Raji (cell line): ENCODE measurements around the gene ID3.

Source experiments
- POLR2A ChIP-seq: IDR thresholded peaks from 2 replicates; pipeline ENCODE4 v1.6.1; 2011; ENCODE audit warnings: low read depth, low read length, control low read depth; ENCODE audit not compliant: insufficient read depth

Gene ID3

GRCh38 chr1:23529146-23530086, 29.9 kb downstream of the ID3 start:
- TF ChIP-seq POLR2A, result 0 out of 2 replicates have a peak, but pooled peaks have one; percentile 28

- TF ChIP-seq POLR2A, result peak; percentile 70
These were observed 30.9 kb downstream of the ID3 start for GRCh38 chr1:23528250-23528978.

- no peak for TF ChIP-seq POLR2A
These were observed 31.4 kb downstream of the ID3 start for GRCh38 chr1:23527900-23528249.

GRCh38 chr1:23527366-23527765, 31.9 kb downstream of the ID3 start:
- TF ChIP-seq POLR2A, result no peak

- no peak for TF ChIP-seq POLR2A
These were observed 32.8 kb downstream of the ID3 start for GRCh38 chr1:23526329-23527041.

- TF ChIP-seq POLR2A, result 0 out of 2 replicates have a peak, but pooled peaks have one; percentile 26
These were observed 33.6 kb downstream of the ID3 start for GRCh38 chr1:23525558-23526250.

GRCh38 chr1:23524716-23525401, 34.4 kb downstream of the ID3 start:
- no peak for TF ChIP-seq POLR2A

GRCh38 chr1:23524163-23524562, 35.1 kb downstream of the ID3 start:
- no peak for TF ChIP-seq POLR2A

- TF ChIP-seq POLR2A, result no peak
These were observed 36.9 kb downstream of the ID3 start for GRCh38 chr1:23522244-23522982.

GRCh38 chr1:23521588-23521987, 37.7 kb downstream of the ID3 start:
- TF ChIP-seq POLR2A, result no peak

- TF ChIP-seq POLR2A, result no peak
These were observed 41.7 kb downstream of the ID3 start for GRCh38 chr1:23517581-23517980.

- TF ChIP-seq POLR2A, result no peak
These were observed 43.4 kb downstream of the ID3 start for GRCh38 chr1:23515905-23516304.

GRCh38 chr1:23514111-23514679, 45.1 kb downstream of the ID3 start:
- no peak for TF ChIP-seq POLR2A

- TF ChIP-seq POLR2A, result no peak
These were observed 49.4 kb downstream of the ID3 start for GRCh38 chr1:23509896-23510295.
